ENCODE results near the gene BID.
A peak's percentile ranks its signal among the peaks of the same experiment; 100 is the strongest.

BID gene

DNA sequence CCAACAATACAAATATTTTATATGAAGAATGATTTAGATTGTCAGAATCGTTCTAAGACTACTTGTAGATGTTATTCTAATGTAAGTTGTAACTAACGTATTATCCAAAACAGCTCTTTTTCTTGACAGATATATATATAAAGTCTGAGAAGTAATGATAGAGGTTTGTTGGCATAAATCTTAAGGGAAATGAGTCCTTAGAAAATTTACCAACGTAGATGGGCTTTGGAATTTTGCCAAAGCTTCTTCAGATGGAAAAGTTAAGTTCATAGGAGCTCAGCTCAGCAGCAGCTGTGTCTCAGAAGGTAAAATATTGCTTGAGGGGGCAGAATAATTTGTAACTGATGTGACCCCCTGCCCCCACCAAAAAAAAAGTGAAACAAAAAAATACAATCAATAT, 66.7 kb downstream of the BID start:
- no peak for DNase-seq (ENCODE audit: low read depth)
- TF ChIP-seq, protein P1, sequence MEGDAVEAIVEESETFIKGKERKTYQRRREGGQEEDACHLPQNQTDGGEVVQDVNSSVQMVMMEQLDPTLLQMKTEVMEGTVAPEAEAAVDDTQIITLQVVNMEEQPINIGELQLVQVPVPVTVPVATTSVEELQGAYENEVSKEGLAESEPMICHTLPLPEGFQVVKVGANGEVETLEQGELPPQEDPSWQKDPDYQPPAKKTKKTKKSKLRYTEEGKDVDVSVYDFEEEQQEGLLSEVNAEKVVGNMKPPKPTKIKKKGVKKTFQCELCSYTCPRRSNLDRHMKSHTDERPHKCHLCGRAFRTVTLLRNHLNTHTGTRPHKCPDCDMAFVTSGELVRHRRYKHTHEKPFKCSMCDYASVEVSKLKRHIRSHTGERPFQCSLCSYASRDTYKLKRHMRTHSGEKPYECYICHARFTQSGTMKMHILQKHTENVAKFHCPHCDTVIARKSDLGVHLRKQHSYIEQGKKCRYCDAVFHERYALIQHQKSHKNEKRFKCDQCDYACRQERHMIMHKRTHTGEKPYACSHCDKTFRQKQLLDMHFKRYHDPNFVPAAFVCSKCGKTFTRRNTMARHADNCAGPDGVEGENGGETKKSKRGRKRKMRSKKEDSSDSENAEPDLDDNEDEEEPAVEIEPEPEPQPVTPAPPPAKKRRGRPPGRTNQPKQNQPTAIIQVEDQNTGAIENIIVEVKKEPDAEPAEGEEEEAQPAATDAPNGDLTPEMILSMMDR (IDR thresholded peaks at IDR 0.05; ENCODE audit: control insufficient read depth, extremely low read depth, insufficient read depth), result no peak
- no peak overlapping the region for H3K4me3 ChIP-seq (ENCODE audit: low read depth, low read length)

- DNase-seq (ENCODE audit: low read depth), result no peak
- peak overlapping the region; percentile 46 for H3K4me3 ChIP-seq (ENCODE audit: low read depth, low read length)
- TF ChIP-seq, protein P1 (IDR thresholded peaks at IDR 0.05; ENCODE audit: control insufficient read depth, extremely low read depth, insufficient read depth), result no peak
Measured at GRCh38 chr22:17706947-17707346, 67.3 kb downstream of the BID start.

- H3K4me3 ChIP-seq (ENCODE audit: low read depth, low read length), result peak overlapping the region; percentile 46
- peak; percentile 73 for DNase-seq (ENCODE audit: low read depth)
- TF ChIP-seq, protein P1 (IDR thresholded peaks at IDR 0.05; ENCODE audit: control insufficient read depth, extremely low read depth, insufficient read depth), result no peak
Measured at GRCh38 chr22:17705951-17706900, 68.0 kb downstream of the BID start.

DNA sequence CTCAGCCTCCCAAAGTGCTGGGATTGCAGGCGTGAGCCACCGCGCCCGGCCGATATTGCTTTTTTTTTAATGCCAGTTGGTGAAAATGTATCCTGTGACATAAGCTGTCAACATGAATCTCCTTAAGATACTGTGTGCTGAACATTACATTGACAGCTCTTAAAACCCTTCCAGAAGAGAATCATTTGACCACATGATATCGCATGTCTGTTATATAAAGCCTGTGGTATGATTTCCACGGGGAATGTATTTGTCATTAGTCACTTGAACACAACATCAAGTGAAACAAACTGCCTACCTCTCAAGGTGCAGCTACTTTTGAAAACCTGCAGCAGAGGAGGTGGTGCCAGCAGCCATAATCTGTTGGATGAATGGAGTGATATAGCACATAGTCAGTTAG, 68.7 kb downstream of the BID start:
- no peak for DNase-seq (ENCODE audit: low read depth)
- TF ChIP-seq, protein P1 (IDR thresholded peaks at IDR 0.05; ENCODE audit: control insufficient read depth, extremely low read depth, insufficient read depth), result no peak
- no peak overlapping the region for H3K4me3 ChIP-seq (ENCODE audit: low read depth, low read length)

DNA sequence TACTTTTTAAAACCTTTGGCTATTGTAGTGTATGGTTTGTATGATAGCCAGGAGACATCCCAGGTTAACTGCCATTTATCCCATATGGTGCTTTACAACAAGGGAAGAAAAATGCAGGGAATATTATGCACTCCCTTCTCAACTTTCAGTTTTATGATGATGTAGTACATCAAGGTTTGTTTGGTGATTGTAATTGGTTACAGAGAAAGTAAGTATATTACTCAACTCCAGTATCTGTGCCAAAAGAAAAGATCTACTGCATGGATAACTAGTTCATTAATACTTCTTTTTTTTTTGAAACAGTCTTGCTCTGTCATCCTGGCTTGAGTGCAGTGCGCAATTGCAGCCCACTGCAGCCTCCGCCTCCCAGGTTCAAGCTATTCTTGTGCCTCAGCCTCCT, 70.5 kb downstream of the BID start:
- TF ChIP-seq, protein P1 (IDR thresholded peaks at IDR 0.05; ENCODE audit: control insufficient read depth, extremely low read depth, insufficient read depth), result no peak
- DNase-seq (ENCODE audit: low read depth), result no peak
- H3K4me3 ChIP-seq (ENCODE audit: low read depth, low read length), result no peak overlapping the region

DNA sequence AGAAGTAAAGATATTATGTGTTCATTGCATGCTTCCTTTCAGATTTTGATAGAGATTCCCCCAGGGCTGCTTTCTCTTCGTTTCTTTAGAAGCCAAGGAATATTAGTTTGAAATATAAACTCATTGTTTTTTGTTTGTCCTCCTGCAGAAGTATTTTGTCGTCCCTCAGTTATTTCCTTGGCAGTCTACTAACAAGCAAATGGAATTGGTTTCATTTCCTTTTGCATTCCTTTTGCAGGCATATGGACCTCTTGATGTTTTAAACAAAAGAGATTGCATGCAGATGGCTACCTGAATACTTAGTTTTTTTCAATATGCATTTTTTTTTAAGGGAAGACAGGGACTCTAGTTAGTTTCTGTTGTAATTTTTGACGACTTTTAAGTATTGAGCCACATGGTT, 73.5 kb downstream of the BID start:
- no peak for DNase-seq (ENCODE audit: low read depth)
- TF ChIP-seq, protein P1 (IDR thresholded peaks at IDR 0.05; ENCODE audit: control insufficient read depth, extremely low read depth, insufficient read depth), result no peak
- no peak overlapping the region for H3K4me3 ChIP-seq (ENCODE audit: low read depth, low read length)
